Panc1 (cell line): ENCODE data around the gene MUC5AC.

ENCODE experiments used
- POLR2AphosphoS5 ChIP-seq: IDR thresholded peaks from 2 replicates; pipeline ENCODE4 v1.6.1; 2012; ENCODE audit warnings: mild to moderate bottlenecking, low read depth, low read length, moderate library complexity
- SIN3A ChIP-seq: IDR thresholded peaks from 2 replicates; pipeline ENCODE4 v1.6.1; 2012; ENCODE audit warnings: low read depth, mild to moderate bottlenecking, low read length, moderate library complexity, borderline replicate concordance; ENCODE audit not compliant: insufficient read depth
- TF ChIP-seq, protein P1 (sequence below): fragments of 450-650 bp; IDR thresholded peaks from 2 replicates; pipeline ENCODE4 v1.5.1; 2017; ENCODE audit warnings: mild to moderate bottlenecking
- TF ChIP-seq, protein P2 (sequence below), 2 experiments: IDR thresholded peaks; 2 replicates each; pipeline ENCODE4 v1.6.1; 2011 to 2012; ENCODE audit warnings: low read depth in 2 of 2, control low read depth in 1 of 2, low read length in 1 of 2, mild to moderate bottlenecking in 1 of 2, moderate library complexity in 1 of 2; ENCODE audit not compliant: insufficient read depth in 1 of 2

DNA sequence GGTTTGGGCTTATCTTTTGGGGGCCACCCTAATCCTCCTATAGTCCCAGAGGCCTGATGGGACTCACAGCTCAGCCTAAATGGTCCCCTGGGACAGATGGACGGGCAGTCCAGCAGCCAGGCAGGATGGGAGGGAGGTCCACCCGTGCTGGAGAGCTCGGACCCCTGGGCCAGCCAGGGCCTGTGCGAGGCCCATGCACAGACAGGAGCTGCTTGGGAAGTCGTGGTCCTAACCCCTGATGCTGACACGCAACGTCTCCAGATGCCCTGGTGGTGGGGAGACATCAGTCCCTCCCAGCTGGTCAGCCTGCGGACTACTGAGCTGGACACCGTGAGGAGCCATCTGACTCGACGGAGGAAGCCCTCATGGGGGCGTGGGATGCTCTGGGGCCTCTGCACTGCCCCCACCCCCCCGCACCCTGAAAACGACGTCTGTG is 31.2 kb upstream of the MUC5AC start:
- TF ChIP-seq, protein P1, sequence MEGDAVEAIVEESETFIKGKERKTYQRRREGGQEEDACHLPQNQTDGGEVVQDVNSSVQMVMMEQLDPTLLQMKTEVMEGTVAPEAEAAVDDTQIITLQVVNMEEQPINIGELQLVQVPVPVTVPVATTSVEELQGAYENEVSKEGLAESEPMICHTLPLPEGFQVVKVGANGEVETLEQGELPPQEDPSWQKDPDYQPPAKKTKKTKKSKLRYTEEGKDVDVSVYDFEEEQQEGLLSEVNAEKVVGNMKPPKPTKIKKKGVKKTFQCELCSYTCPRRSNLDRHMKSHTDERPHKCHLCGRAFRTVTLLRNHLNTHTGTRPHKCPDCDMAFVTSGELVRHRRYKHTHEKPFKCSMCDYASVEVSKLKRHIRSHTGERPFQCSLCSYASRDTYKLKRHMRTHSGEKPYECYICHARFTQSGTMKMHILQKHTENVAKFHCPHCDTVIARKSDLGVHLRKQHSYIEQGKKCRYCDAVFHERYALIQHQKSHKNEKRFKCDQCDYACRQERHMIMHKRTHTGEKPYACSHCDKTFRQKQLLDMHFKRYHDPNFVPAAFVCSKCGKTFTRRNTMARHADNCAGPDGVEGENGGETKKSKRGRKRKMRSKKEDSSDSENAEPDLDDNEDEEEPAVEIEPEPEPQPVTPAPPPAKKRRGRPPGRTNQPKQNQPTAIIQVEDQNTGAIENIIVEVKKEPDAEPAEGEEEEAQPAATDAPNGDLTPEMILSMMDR: no peak
- TF ChIP-seq, protein P2, sequence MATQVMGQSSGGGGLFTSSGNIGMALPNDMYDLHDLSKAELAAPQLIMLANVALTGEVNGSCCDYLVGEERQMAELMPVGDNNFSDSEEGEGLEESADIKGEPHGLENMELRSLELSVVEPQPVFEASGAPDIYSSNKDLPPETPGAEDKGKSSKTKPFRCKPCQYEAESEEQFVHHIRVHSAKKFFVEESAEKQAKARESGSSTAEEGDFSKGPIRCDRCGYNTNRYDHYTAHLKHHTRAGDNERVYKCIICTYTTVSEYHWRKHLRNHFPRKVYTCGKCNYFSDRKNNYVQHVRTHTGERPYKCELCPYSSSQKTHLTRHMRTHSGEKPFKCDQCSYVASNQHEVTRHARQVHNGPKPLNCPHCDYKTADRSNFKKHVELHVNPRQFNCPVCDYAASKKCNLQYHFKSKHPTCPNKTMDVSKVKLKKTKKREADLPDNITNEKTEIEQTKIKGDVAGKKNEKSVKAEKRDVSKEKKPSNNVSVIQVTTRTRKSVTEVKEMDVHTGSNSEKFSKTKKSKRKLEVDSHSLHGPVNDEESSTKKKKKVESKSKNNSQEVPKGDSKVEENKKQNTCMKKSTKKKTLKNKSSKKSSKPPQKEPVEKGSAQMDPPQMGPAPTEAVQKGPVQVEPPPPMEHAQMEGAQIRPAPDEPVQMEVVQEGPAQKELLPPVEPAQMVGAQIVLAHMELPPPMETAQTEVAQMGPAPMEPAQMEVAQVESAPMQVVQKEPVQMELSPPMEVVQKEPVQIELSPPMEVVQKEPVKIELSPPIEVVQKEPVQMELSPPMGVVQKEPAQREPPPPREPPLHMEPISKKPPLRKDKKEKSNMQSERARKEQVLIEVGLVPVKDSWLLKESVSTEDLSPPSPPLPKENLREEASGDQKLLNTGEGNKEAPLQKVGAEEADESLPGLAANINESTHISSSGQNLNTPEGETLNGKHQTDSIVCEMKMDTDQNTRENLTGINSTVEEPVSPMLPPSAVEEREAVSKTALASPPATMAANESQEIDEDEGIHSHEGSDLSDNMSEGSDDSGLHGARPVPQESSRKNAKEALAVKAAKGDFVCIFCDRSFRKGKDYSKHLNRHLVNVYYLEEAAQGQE (IDR thresholded peaks at IDR 0.05; ENCODE audit: insufficient read depth in 1 of 2, low read depth in 2 of 2, low read length in 1 of 2): no peak
- TF ChIP-seq POLR2AphosphoS5 (no peak), SIN3A (no peak)
